ENCODE measurements around the gene ZNF641. TPM values are rescaled to one million over a fixed set of nuclear protein-coding genes. Genes with fewer than 3 reads are reported as not detected.

ZNF641 gene
- total RNA-seq, 3 donors from 2014 or later (not counting 1 experiment from before 2014, with no cell fraction given) = 44.0 to 51.4 (median 48.8) TPM

GRCh38 chr12:48388938-48389337 lies 38.2 kb upstream of the ZNF641 start:
- no peak overlapping the region for H3K27ac Mint-ChIP-seq
- 95% methylated on average over 2 of the region's 2 CpGs for WGBS (ENCODE audit: insufficient coverage)
- H3K27me3 Mint-ChIP-seq (ENCODE audit: low read depth in 2 of 2) = peaks cover 30 to 64% of the 10 kb centered on the region in 2 donors
- no peak for ATAC-seq
- H3K9me3 Mint-ChIP-seq = peaks cover 0 to 2% of the 10 kb centered on the region in 2 donors
- H3K27ac ChIP-seq (ENCODE audit: low read length) = no peak overlapping the region
- H3K4me3 ChIP-seq (ENCODE audit: low read length) = no peak overlapping the region
- no peak for TF ChIP-seq CTCF (IDR thresholded peaks at IDR 0.05)
- intact Hi-C loops (cut with micrococcal nuclease) = no loop called here
- H3K36me3 ChIP-seq (ENCODE audit: control insufficient read depth, insufficient read depth, low read length) = no peaks in the 10 kb centered on the region
- H3K4me1 ChIP-seq (ENCODE audit: control insufficient read depth, insufficient read depth, low read length) = no peaks in the 10 kb centered on the region
- no peaks in the 10 kb centered on the region for H3K9me3 ChIP-seq (ENCODE audit: control insufficient read depth, insufficient read depth, low read length)
- no peak for DNase-seq
- H3K4me3 Mint-ChIP-seq = no peak overlapping the region
- peaks cover 3% of the 10 kb centered on the region for H3K27me3 ChIP-seq (ENCODE audit: control insufficient read depth, insufficient read depth, low read length)
- no peaks in the 10 kb centered on the region for H3K36me3 Mint-ChIP-seq
- no peaks in the 10 kb centered on the region for H3K4me1 Mint-ChIP-seq

- no peak for TF ChIP-seq CTCF (IDR thresholded peaks at IDR 0.05)
- DNase-seq (no peak), ATAC-seq (no peak)
- Mint-ChIP-seq H3K4me1 (no peaks in the 10 kb centered on the region), H3K27me3 (ENCODE audit: low read depth in 2 of 2) (peaks cover 33 to 62% of the 10 kb centered on the region in 2 donors), H3K27ac (no peak overlapping the region), H3K4me3 (no peak overlapping the region), H3K36me3 (no peaks in the 10 kb centered on the region), H3K9me3 (peaks cover 0 to 2% of the 10 kb centered on the region in 2 donors)
- no peaks in the 10 kb centered on the region for H3K4me1 ChIP-seq (ENCODE audit: control insufficient read depth, insufficient read depth, low read length)
- no peak overlapping the region for H3K4me3 ChIP-seq (ENCODE audit: low read length)
- 96% methylated on average over 1 of the region's 1 CpG for WGBS (ENCODE audit: insufficient coverage)
- H3K27me3 ChIP-seq (ENCODE audit: control insufficient read depth, insufficient read depth, low read length) = peaks cover 3% of the 10 kb centered on the region
- no peaks in the 10 kb centered on the region for H3K36me3 ChIP-seq (ENCODE audit: control insufficient read depth, insufficient read depth, low read length)
- intact Hi-C loops (cut with micrococcal nuclease) = no loop called here
- no peaks in the 10 kb centered on the region for H3K9me3 ChIP-seq (ENCODE audit: control insufficient read depth, insufficient read depth, low read length)
- H3K27ac ChIP-seq (ENCODE audit: low read length) = no peak overlapping the region
Measured at GRCh38 chr12:48388460-48388859, 37.7 kb upstream of the ZNF641 start.

DNA sequence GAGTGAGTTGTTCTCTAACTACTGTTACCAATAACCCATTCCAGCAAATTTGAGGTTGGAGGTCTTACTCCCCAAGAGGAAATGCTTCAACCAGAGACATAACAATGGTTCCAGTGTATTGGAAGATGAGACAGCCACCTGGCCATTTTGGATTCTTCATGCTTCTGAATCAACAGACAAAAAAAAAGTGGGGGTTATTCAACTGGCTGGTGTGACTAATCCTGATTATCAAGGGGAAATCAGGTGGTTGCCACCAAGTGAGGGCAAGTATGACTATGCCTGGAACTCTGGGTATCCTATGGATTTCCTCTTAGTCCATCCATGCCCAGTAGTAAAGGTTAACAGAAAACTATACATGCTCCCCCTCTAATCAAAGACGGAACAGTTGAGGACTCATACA lies 29.9 kb upstream of the ZNF641 start:
- 100% methylated on average over 1 of the region's 1 CpG for WGBS (ENCODE audit: insufficient coverage)
- Mint-ChIP-seq H3K4me1 (no peaks in the 10 kb centered on the region), H3K27me3 (ENCODE audit: low read depth in 2 of 2) (peaks cover 25 to 53% of the 10 kb centered on the region in 2 donors), H3K27ac (no peak overlapping the region), H3K9me3 (peaks cover 0 to 2% of the 10 kb centered on the region in 2 donors), H3K36me3 (no peaks in the 10 kb centered on the region), H3K4me3 (no peak overlapping the region)
- Histone ChIP-seq H3K36me3 (ENCODE audit: control insufficient read depth, insufficient read depth, low read length) (no peaks in the 10 kb centered on the region), H3K9me3 (ENCODE audit: control insufficient read depth, insufficient read depth, low read length) (no peaks in the 10 kb centered on the region), H3K4me1 (ENCODE audit: control insufficient read depth, insufficient read depth, low read length) (no peaks in the 10 kb centered on the region), H3K27me3 (ENCODE audit: control insufficient read depth, insufficient read depth, low read length) (peaks cover 2% of the 10 kb centered on the region), H3K27ac (ENCODE audit: low read length) (no peak overlapping the region), H3K4me3 (ENCODE audit: low read length) (no peak overlapping the region)
- ATAC-seq (no peak), DNase-seq (no peak)
- intact Hi-C loops (cut with micrococcal nuclease) = no loop called here
- TF ChIP-seq CTCF (IDR thresholded peaks at IDR 0.05) = no peak

DNA sequence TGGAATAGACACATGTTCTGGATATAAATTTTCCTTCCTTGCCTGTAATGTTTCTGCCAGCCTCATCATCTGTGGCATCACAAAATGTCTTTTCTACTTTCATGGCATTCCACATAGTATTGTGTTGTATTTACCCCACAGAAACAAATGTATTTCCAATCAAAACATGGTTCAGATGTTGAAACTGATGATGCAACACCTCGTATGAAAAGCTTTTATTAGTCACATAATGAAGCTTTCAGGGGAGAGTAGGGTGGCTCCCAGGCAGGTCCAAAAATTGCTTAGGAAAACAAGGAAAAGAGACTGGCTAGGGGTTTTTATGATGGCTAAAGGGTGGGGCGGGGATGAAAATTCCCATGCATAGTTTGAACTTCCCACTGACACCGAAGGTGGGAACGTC lies 29.1 kb upstream of the ZNF641 start:
- 90% methylated on average over 4 of the region's 4 CpGs for WGBS (ENCODE audit: insufficient coverage)
- peaks cover 2% of the 10 kb centered on the region for H3K27me3 ChIP-seq (ENCODE audit: control insufficient read depth, insufficient read depth, low read length)
- no peaks in the 10 kb centered on the region for H3K36me3 ChIP-seq (ENCODE audit: control insufficient read depth, insufficient read depth, low read length)
- no peak for TF ChIP-seq CTCF (IDR thresholded peaks at IDR 0.05)
- Mint-ChIP-seq H3K27ac (no peak overlapping the region), H3K4me3 (no peak overlapping the region), H3K27me3 (ENCODE audit: low read depth in 2 of 2) (peaks cover 21 to 53% of the 10 kb centered on the region in 2 donors), H3K9me3 (no peaks in the 10 kb centered on the region), H3K4me1 (no peaks in the 10 kb centered on the region), H3K36me3 (no peaks in the 10 kb centered on the region)
- ATAC-seq (no peak), DNase-seq (no peak)
- H3K4me3 ChIP-seq (ENCODE audit: low read length) = no peak overlapping the region
- H3K9me3 ChIP-seq (ENCODE audit: control insufficient read depth, insufficient read depth, low read length) = no peaks in the 10 kb centered on the region
- intact Hi-C loops (cut with micrococcal nuclease) = no loop called here
- no peak overlapping the region for H3K27ac ChIP-seq (ENCODE audit: low read length)
- H3K4me1 ChIP-seq (ENCODE audit: control insufficient read depth, insufficient read depth, low read length) = no peaks in the 10 kb centered on the region
